ENCODE results near the gene KCNK15.
"Not testable (repeated sequence)": the region's sequence is repeated elsewhere in the genome, so short reads cannot be mapped to it uniquely, and the experiment has no call there.

KCNK15 gene

DNA sequence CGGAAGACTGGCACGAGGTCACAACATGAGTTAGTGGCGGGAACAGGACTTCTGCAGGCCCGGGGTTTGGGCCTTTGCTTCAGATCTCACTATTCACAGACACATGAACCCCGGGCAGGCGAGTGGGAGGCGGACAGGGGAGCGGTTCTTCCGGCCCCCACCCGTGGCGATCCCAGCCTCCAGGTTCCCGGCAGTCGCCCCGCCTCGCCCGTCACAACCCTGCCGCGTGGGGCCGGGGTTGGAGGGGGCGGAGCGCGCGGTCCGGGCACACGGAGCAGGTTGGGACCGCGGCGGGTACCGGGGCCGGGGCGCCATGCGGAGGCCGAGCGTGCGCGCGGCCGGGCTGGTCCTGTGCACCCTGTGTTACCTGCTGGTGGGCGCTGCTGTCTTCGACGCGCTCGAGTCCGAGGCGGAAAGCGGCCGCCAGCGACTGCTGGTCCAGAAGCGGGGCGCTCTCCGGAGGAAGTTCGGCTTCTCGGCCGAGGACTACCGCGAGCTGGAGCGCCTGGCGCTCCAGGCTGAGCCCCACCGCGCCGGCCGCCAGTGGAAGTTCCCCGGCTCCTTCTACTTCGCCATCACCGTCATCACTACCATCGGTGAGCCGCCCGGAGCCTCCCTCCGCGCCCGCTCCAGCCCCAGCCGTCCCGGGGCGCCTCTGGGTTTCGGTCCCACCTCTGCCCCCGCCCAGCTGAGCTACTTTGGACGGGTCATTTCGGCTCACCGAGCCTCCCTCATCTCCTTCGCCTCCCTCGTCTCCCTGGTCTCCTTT, at the start of gene KCNK15:
KCNK15 (plus strand) TSS at position 268 of the 769 bp plus-strand sequence; CDS start at position 314, 46 bp downstream.
- Mint-ChIP-seq H3K27me3 (peaks cover 78% of the 10 kb centered on the region), H3K4me3 (peak within 1 kb of the TSS; percentile 44), H3K9me3 (no peaks in the 10 kb centered on the region), H3K36me3 (ENCODE audit: insufficient read depth) (peaks cover 4% of the 10 kb centered on the region), H3K4me1 (peaks cover 14% of the 10 kb centered on the region), H3K27ac (ENCODE audit: low read depth) (no peak within 1 kb of the TSS)
- DNase-seq (ENCODE audit: low spot score in 2 of 2) (no peak), ATAC-seq (replicated peaks; ENCODE audit: extremely low read depth, poor library complexity, severe bottlenecking) (peak; percentile 65)

DNA sequence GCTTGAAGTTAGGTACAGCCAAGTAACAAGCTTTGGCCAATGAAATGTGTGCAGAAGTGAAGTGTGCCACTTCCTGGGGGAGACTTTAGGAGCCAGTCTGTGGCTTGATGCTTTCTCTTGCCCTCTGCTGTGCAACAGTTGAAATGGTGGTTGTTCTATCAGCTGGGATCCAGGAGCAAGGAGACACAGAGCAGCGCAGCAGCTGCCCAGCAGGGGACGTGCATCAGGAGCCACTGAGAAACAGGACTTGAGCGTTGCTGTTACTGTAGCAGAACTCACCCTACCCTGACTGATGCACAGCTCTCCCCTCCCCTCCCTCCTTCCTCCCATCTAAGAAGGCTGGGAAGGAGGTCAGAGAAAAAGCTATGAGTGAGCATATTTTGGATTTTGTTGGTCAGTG, 49.4 kb upstream of the KCNK15 start:
- DNase-seq (ENCODE audit: low spot score in 2 of 2): no peak
- Mint-ChIP-seq H3K36me3 (ENCODE audit: insufficient read depth) (no peaks in the 10 kb centered on the region), H3K27ac (ENCODE audit: low read depth) (no peak overlapping the region), H3K9me3 (no peaks in the 10 kb centered on the region), H3K4me1 (no peaks in the 10 kb centered on the region), H3K4me3 (no peak overlapping the region), H3K27me3 (no peaks in the 10 kb centered on the region)
- ATAC-seq (replicated peaks; ENCODE audit: extremely low read depth, poor library complexity, severe bottlenecking): no peak

DNA sequence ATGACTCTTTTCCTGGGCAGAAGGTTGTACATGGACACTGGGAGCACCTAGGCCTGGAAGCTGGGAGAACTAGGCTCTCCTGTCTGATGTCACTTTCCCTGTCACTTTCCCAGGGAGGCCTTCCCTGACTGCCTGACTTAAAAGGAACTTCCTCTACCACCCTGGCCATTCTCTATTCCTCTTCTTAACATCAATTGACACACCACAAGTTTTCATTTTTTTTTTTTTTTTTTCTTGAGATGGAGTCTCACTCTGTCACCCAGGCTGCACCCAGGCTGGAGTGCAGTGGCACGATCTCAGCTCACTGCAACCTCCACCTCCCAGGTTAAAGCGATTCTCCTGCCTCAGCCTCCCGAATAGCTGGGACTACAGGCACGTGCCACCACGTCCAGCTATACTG, 48.6 kb upstream of the KCNK15 start:
- H3K4me1 Mint-ChIP-seq; H3K27me3 Mint-ChIP-seq; H3K27ac Mint-ChIP-seq (ENCODE audit: low read depth); ATAC-seq (replicated peaks; ENCODE audit: extremely low read depth, poor library complexity, severe bottlenecking); H3K4me3 Mint-ChIP-seq; H3K9me3 Mint-ChIP-seq; DNase-seq (ENCODE audit: low spot score in 2 of 2); H3K36me3 Mint-ChIP-seq (ENCODE audit: insufficient read depth): not testable (repeated sequence)

DNA sequence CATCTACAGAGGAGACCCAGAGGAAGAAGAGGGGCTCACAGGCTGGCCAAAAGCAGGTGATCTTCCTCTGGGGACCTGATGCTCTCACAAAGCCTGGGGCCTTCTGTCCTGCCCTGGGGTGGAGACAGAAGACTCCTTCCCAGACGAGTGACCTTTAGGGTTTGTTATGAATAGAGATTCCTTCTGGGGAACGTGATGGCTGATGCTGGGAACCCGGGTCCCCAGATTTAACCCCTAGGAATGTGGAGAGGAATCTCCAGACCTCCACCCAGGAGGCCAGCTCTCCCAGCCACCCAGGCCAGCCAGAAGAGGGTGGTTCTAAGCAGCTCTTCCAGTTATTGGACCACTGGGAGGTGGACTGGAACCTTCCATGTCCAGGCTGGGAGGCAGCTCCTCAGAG, 47.3 kb upstream of the KCNK15 start:
- Mint-ChIP-seq H3K27ac (ENCODE audit: low read depth) (no peak overlapping the region), H3K36me3 (ENCODE audit: insufficient read depth) (no peaks in the 10 kb centered on the region), H3K9me3 (no peaks in the 10 kb centered on the region), H3K4me1 (no peaks in the 10 kb centered on the region), H3K27me3 (no peaks in the 10 kb centered on the region), H3K4me3 (no peak overlapping the region)
- DNase-seq (ENCODE audit: low spot score in 2 of 2) (no peak), ATAC-seq (replicated peaks; ENCODE audit: extremely low read depth, poor library complexity, severe bottlenecking) (no peak)

DNA sequence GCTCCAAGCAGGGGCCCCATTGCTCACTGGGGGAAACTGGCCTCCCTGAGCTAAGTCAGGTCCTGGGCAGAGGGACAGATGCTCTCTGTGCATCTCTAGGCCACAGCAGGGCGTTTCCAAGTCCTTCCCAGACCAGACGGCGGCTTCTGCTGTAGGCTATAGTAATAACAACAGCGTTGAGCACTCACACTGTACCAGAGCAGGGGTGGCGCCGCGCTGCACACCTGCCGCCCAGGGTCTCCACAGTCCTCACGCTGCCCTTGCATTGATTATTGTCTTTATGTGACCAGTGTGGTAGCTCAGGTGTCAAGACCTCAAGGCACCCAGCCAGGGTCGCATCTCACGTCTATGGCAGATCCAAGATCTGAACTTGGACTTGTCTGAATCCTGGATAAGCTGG, 45.4 kb upstream of the KCNK15 start:
- DNase-seq (ENCODE audit: low spot score in 2 of 2) (no peak), ATAC-seq (replicated peaks; ENCODE audit: extremely low read depth, poor library complexity, severe bottlenecking) (no peak)
- no peaks in the 10 kb centered on the region for H3K36me3 Mint-ChIP-seq (ENCODE audit: insufficient read depth)
- no peaks in the 10 kb centered on the region for H3K4me1 Mint-ChIP-seq
- no peak overlapping the region for H3K27ac Mint-ChIP-seq (ENCODE audit: low read depth)
- no peaks in the 10 kb centered on the region for H3K9me3 Mint-ChIP-seq
- H3K4me3 Mint-ChIP-seq: no peak overlapping the region
- H3K27me3 Mint-ChIP-seq: peaks cover 9% of the 10 kb centered on the region

DNA sequence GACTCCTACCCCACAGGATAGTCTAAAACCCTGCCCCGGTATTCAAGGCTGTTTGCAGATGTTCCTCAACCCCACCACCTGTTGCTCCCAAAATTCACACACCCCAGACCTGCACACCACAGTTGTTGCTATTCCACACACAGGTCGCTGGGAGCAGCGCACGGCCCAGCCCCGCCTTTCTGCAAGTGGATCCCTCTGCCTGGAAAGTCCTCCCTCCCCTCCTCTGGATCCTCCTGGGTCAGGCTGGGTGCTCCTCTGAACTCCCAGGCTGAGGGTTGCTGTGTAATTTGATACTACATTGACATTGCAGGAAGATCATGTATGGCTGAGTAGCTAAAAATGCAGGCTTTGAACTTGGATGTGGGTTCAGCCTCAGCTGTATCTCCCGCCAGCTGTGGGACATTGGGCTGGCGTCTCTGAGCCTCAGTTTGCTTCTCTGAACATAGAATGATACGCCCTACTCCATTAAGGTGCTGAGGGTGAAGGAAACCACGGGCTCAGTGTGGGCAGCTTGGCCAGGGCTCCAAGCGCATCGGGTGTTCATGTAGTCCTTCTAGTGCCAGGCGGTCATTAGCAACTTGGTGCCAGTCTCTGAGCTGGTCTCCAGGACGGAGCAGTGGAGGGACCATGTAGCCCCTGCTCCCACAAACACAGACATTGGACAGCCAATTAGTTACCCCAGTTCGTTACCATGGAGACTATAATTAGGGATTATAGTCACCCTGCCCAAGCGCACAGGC, 44.4 kb upstream of the KCNK15 start:
- Mint-ChIP-seq H3K4me3 (no peak overlapping the region), H3K27me3 (peaks cover 11% of the 10 kb centered on the region), H3K9me3 (no peaks in the 10 kb centered on the region), H3K4me1 (no peaks in the 10 kb centered on the region), H3K27ac (ENCODE audit: low read depth) (no peak overlapping the region), H3K36me3 (ENCODE audit: insufficient read depth) (no peaks in the 10 kb centered on the region)
- ATAC-seq (replicated peaks; ENCODE audit: extremely low read depth, poor library complexity, severe bottlenecking) (no peak), DNase-seq (ENCODE audit: low spot score in 2 of 2) (no peak)

DNA sequence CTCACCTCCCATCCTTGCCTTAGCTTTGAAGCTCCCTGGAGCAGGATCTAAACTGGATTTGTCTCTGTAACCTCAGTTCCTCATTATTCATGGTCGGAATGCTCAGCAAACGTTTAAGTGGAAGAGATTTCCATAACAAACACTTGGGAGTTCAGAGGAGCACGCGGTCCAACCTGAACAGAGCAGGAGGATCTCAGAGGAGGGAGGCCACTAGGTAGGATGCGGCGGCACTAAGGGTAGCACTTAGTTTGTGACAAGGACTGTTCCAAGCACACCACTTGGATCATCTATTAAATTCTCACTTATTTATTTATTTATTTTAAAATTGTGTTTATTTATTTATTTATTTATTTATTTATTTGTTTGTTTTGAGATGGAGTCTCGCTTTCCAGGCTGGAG, 43.8 kb upstream of the KCNK15 start:
- DNase-seq (ENCODE audit: low spot score in 2 of 2): no peak
- H3K27me3 Mint-ChIP-seq: peaks cover 17% of the 10 kb centered on the region
- no peak for ATAC-seq (replicated peaks; ENCODE audit: extremely low read depth, poor library complexity, severe bottlenecking)
- no peak overlapping the region for H3K27ac Mint-ChIP-seq (ENCODE audit: low read depth)
- no peaks in the 10 kb centered on the region for H3K9me3 Mint-ChIP-seq
- H3K4me1 Mint-ChIP-seq: no peaks in the 10 kb centered on the region
- no peak overlapping the region for H3K4me3 Mint-ChIP-seq
- H3K36me3 Mint-ChIP-seq (ENCODE audit: insufficient read depth): no peaks in the 10 kb centered on the region

DNA sequence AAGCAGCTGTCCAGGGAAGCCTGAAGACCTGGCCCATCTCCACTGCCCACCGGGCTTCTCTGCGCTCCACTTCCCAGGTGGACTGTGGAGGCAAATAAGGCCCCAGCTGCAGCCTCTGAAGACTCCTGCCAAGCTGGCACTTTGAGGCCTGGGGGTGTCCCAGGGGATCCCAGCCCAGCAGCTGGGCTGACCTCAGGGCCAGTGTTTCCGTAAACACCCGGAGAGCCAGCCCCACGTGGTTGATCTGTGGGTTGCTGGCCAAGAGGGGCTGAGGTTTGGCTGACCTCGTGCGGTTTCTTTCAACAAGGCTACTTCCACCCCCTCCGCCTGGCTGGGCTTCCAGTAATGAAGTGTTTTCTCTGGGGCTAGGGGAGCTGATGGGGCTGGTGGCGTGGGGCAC, 42.9 kb upstream of the KCNK15 start:
- peaks cover 18% of the 10 kb centered on the region for H3K27me3 Mint-ChIP-seq
- H3K36me3 Mint-ChIP-seq (ENCODE audit: insufficient read depth): no peaks in the 10 kb centered on the region
- no peaks in the 10 kb centered on the region for H3K9me3 Mint-ChIP-seq
- no peaks in the 10 kb centered on the region for H3K4me1 Mint-ChIP-seq
- ATAC-seq (replicated peaks; ENCODE audit: extremely low read depth, poor library complexity, severe bottlenecking) (no peak), DNase-seq (ENCODE audit: low spot score in 2 of 2) (no peak)
- no peak overlapping the region for H3K27ac Mint-ChIP-seq (ENCODE audit: low read depth)
- no peak overlapping the region for H3K4me3 Mint-ChIP-seq

DNA sequence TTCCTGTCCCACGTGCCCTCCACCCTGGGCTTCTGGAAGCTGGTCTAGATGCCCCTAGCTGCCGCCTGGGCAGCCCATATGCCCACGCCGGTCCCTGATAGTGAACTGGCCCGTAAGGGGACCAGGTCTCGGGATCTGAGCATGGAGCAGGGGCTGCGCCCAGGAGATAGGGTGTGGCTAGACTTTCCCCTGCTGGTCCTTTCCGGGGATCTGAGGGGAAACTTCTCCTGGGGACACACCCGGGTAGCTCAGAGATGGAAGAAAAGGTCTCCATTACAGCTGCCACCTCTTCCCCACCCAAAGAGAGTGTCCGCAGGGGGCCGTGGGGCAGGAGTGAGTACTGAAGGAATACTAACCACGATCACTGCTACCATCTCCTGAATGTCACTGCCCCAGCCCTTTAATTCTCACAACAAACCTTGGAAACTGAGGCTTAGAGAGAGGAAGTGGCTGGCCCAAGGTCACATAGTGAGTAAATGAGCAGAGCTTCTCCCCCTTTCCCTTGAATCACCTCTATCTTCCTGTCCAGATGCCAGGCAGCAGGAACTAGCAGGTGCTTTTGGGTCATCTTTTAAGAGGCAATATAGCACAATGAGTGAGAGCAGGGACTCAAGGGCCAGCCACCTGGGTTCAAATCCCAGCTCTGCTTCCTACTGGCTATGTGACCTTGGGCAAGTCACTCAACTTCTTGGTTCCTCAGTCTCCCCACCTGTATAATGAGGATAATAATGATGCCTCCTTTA, 42.3 kb upstream of the KCNK15 start:
- DNase-seq (ENCODE audit: low spot score in 2 of 2) (no peak), ATAC-seq (replicated peaks; ENCODE audit: extremely low read depth, poor library complexity, severe bottlenecking) (no peak)
- no peaks in the 10 kb centered on the region for H3K9me3 Mint-ChIP-seq
- no peaks in the 10 kb centered on the region for H3K36me3 Mint-ChIP-seq (ENCODE audit: insufficient read depth)
- no peak overlapping the region for H3K27ac Mint-ChIP-seq (ENCODE audit: low read depth)
- H3K4me3 Mint-ChIP-seq: no peak overlapping the region
- H3K27me3 Mint-ChIP-seq: peaks cover 18% of the 10 kb centered on the region
- no peaks in the 10 kb centered on the region for H3K4me1 Mint-ChIP-seq

DNA sequence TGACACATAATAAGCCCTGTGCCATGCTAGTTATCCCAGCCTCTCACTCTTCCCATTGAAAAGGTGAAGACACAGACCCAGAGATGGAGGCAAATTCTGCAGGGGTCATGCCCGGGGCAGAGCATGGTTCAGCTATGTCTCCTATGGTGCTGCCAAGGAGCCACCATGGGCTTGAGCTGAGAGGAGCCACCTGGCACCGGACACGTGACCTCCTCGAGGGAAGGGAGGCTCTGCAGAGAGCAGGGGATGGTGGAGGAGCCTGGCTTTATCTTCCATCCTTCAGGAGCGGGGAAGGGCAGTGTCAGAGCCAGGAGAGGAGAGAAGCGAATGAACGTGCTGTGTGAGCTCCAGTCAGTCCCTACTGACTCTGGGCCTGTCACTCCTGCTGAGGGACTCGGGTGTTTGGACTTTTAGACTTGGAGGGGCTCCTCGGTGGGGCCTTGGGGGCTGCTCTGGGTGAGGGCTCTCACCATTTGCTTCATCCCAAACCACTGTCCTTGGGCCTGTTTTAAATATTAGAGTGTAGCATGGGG, 41.6 kb upstream of the KCNK15 start:
- DNase-seq (ENCODE audit: low spot score in 2 of 2) (no peak), ATAC-seq (replicated peaks; ENCODE audit: extremely low read depth, poor library complexity, severe bottlenecking) (no peak)
- Mint-ChIP-seq H3K27me3 (peaks cover 18% of the 10 kb centered on the region), H3K36me3 (ENCODE audit: insufficient read depth) (no peaks in the 10 kb centered on the region), H3K4me3 (no peak overlapping the region), H3K9me3 (no peaks in the 10 kb centered on the region), H3K4me1 (no peaks in the 10 kb centered on the region), H3K27ac (ENCODE audit: low read depth) (no peak overlapping the region)

DNA sequence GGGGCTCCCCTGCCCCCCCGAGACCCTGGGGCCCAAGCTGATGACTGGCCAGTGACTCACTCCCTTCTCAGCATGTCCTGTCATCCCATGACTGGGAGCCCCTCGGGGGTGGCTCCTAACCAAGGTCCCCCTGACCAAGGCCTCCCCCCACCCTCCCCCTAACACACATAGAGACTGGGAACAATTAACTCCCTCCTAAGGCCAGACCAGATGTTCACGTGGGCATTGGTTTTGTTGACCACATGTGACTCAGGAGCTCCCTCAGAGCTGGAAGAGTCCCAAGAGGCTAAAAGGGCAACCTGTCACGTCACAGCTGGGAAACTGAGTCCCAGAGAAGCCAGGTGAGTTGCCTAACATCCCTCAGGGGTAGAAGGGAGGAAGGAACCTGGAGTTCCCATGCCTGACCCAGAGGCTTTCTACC, 41.1 kb upstream of the KCNK15 start:
- Mint-ChIP-seq H3K9me3 (no peaks in the 10 kb centered on the region), H3K4me3 (no peak overlapping the region), H3K27me3 (peaks cover 18% of the 10 kb centered on the region), H3K4me1 (no peaks in the 10 kb centered on the region), H3K36me3 (ENCODE audit: insufficient read depth) (no peaks in the 10 kb centered on the region), H3K27ac (ENCODE audit: low read depth) (no peak overlapping the region)
- DNase-seq (ENCODE audit: low spot score in 2 of 2) (no peak), ATAC-seq (replicated peaks; ENCODE audit: extremely low read depth, poor library complexity, severe bottlenecking) (no peak)

DNA sequence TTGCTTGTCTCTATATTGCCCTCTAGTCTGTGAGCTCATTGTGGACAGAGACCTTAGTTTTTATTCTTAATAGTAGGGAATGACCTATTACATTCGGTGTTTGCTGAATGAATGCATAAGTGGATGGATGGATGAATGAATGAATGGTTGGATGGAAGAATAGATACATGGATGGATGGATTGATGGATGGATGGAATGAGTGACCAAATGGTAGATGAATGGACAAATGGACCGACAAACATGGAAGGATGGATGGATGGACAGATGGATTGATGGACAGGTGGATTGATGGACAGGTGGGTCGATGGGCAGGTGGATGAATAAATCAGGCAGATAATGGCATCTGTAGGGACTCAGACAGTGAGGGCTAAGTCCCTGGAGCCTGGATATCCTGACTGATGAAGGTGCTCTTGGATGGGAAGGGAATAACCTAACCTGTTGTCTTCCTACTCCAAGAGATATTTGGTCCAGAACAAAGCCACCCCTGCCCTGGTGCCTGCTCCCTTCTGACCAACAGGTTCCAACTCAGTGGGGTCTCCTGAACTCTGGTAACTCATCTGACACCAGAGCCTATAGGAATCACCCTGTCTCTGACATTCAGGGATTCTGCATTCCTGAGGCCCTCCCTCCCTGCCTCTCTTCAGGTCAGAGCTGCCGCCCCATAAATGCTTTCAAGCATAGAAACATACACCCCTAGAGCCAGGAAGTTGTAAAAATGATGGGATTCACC, 40.1 kb upstream of the KCNK15 start:
- peaks cover 18% of the 10 kb centered on the region for H3K27me3 Mint-ChIP-seq
- H3K36me3 Mint-ChIP-seq (ENCODE audit: insufficient read depth): no peaks in the 10 kb centered on the region
- DNase-seq (ENCODE audit: low spot score in 2 of 2) (no peak), ATAC-seq (replicated peaks; ENCODE audit: extremely low read depth, poor library complexity, severe bottlenecking) (no peak)
- no peaks in the 10 kb centered on the region for H3K4me1 Mint-ChIP-seq
- no peak overlapping the region for H3K27ac Mint-ChIP-seq (ENCODE audit: low read depth)
- no peak overlapping the region for H3K4me3 Mint-ChIP-seq
- no peaks in the 10 kb centered on the region for H3K9me3 Mint-ChIP-seq
